Measurements from ENCODE around the gene BPIFA3. TPM values are rescaled to one million over a fixed set of nuclear protein-coding genes. Genes with fewer than 3 reads are reported as not detected.

BPIFA3 gene
- total and polyA plus RNA-seq, 2 of the 8 experiments (the other 6 are each of a cell fraction or from before 2014, with no cell fraction given): not detected

DNA sequence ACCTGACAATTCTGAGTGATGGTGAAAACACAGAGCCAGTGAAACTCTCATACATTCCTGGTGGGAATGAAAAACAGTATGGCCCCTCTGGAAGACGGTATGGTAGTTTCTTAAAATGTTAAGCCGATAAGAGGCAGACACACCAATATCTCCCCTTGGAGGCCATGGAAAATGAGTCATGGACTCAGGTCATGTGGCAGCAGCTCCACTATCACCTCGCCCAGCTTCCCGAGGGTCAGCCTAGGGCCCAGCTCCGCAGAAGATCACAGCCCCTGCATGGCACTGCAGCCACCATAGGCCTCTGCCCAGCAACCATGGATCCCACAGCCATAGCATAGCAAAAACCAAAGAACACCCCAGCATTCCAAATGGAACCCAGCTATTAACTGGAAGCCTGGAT lies 40.1 kb downstream of the BPIFA3 start:
- Histone ChIP-seq H4K91ac (replicated peaks; ENCODE audit: insufficient read length, low read length) (no peak overlapping the region), H3K4me3 (ENCODE audit: extremely low read depth in 1 of 4, insufficient read depth in 2 of 4, low read depth in 3 of 4, low read length in 4 of 4) (no peak overlapping the region), H3K27me3 (replicated peaks in 1 of 4; ENCODE audit: control insufficient read depth in 3 of 4, extremely low read depth in 1 of 4, insufficient read depth in 3 of 4, low read length in 3 of 4) (0 out of 7 replicates have a peak, but pooled peaks cover 0 to 3% (median 0%) of the 10 kb centered on the region in 4 experiments), H3K18ac (ENCODE audit: extremely low read depth, low read length) (no peak overlapping the region), H3K4me1 (replicated peaks in 1 of 4; ENCODE audit: control insufficient read depth in 3 of 4, insufficient read depth in 4 of 4, low read length in 3 of 4) (no peaks in the 10 kb centered on the region), H2AK5ac (ENCODE audit: low read depth, low read length) (no peak overlapping the region), H2BK5ac (ENCODE audit: low read depth, low read length) (no peak overlapping the region), H3K9ac (replicated peaks in 1 of 4; ENCODE audit: extremely low read depth in 1 of 4, low read depth in 3 of 4, low read length in 3 of 4) (no peak overlapping the region), H3K36me3 (ENCODE audit: control insufficient read depth in 2 of 4, insufficient read depth in 4 of 4, low read length in 3 of 4) (no peaks in the 10 kb centered on the region), H3K14ac (ENCODE audit: insufficient read length) (no peak overlapping the region), H3K27ac (ENCODE audit: low read depth, low read length) (no peak overlapping the region), H2AFZ (ENCODE audit: low read length) (no peak overlapping the region; the same call in 1 of the 2 replicates), H2BK12ac (ENCODE audit: low read depth, low read length) (no peak overlapping the region), H3K79me2 (ENCODE audit: control insufficient read depth in 1 of 2, insufficient read depth in 2 of 2, low read length in 2 of 2) (no peaks in the 10 kb centered on the region), H3K4ac (replicated peaks; ENCODE audit: insufficient read length, low read depth, low read length) (no peak overlapping the region), H3K9me3 (ENCODE audit: insufficient read depth in 2 of 2, low read depth in 1 of 2, low read length in 1 of 2) (no peaks in the 10 kb centered on the region), H3K4me2 (ENCODE audit: insufficient read depth in 1 of 2, low read depth in 2 of 2, low read length in 2 of 2) (no peak overlapping the region), H2BK120ac (replicated peaks; ENCODE audit: low read depth, low read length) (no peak overlapping the region), H3K79me1 (ENCODE audit: low read depth, low read length) (no peaks in the 10 kb centered on the region), H4K20me1 (replicated peaks in 1 of 2; ENCODE audit: control insufficient read depth in 1 of 2, insufficient read depth in 2 of 2, low read length in 2 of 2) (no peaks in the 10 kb centered on the region), H2BK20ac (ENCODE audit: low read length) (no peak overlapping the region), H2BK15ac (ENCODE audit: low read length) (no peak overlapping the region), H4K5ac (ENCODE audit: insufficient read length, low read depth, low read length) (no peak overlapping the region), H3K23me2 (ENCODE audit: low read depth, low read length) (no peaks in the 10 kb centered on the region), H3K23ac (ENCODE audit: insufficient read length) (no peak overlapping the region), H4K8ac (ENCODE audit: extremely low read depth, insufficient read depth, low read length) (no peak overlapping the region), H3K56ac (replicated peaks; ENCODE audit: insufficient read length, low read depth, low read length) (no peak overlapping the region)
- POLR2A ChIA-PET (ENCODE audit: partially characterized antibody): interaction anchor here (1.2 kb wide), 1 partner anchor 13 kb away, joined by 4 read pairs; no protein-coding TSS in a partner anchor
- FAIRE-seq: no peak
- 88% methylated on average over 5 of the region's 5 CpGs; no CpG with 5 or more reads in 1 of the 2 experiments for WGBS, 2 experiments (ENCODE audit: extremely low coverage in 1 of 2, insufficient coverage in 1 of 2, insufficient read length in 1 of 2, insufficient replicate concordance in 2 of 2, low coverage in 1 of 2, low lambda C conversion rate in 2 of 2, missing lambda C conversion rate in 1 of 2)
- no peak for DNase-seq (ENCODE audit: low read depth in 1 of 2, low spot score in 2 of 2)
- CTCF ChIA-PET (ENCODE audit: partially characterized antibody): interaction anchor here (2.0 kb wide), 1 partner anchor 11 kb away, joined by 7 read pairs; no protein-coding TSS in a partner anchor
- TF ChIP-seq KDM5A (IDR thresholded peaks at IDR 0.05; ENCODE audit: low read length) (no peak), POLR2AphosphoS5 (IDR thresholded peaks at IDR 0.05; ENCODE audit: low read depth, low read length) (no peak), TBP (IDR thresholded peaks at IDR 0.05; ENCODE audit: low read depth, low read length) (no peak), POU5F1 (IDR thresholded peaks at IDR 0.05; ENCODE audit: low read depth, low read length) (no peak), EGR1 (IDR thresholded peaks at IDR 0.05; ENCODE audit: borderline replicate concordance, low read depth, low read length) (no peak), ASH2L (IDR thresholded peaks at IDR 0.05; ENCODE audit: low read length) (no peak), CEBPB (IDR thresholded peaks at IDR 0.05; ENCODE audit: low read depth, low read length) (no peak), SUZ12 (IDR thresholded peaks at IDR 0.05; ENCODE audit: low read length) (no peak), TCF12 (IDR thresholded peaks at IDR 0.05; ENCODE audit: low read depth, low read length) (no peak), RAD21 (IDR thresholded peaks at IDR 0.05 in 1 of 2, conservative IDR thresholded peaks at IDR 0.05 in 1 of 2; ENCODE audit: low read depth in 2 of 2, low read length in 2 of 2) (no peak), ZNF274 (IDR thresholded peaks at IDR 0.05; ENCODE audit: borderline replicate concordance, extremely low read depth, low read length) (no peak), GABPA (IDR thresholded peaks at IDR 0.05; ENCODE audit: borderline replicate concordance, insufficient read depth, low read length) (no peak), YY1 (IDR thresholded peaks at IDR 0.05; ENCODE audit: low read depth, low read length) (no peak), KDM1A (IDR thresholded peaks at IDR 0.05; ENCODE audit: borderline replicate concordance, low read length) (no peak), CREB1 (IDR thresholded peaks at IDR 0.05) (no peak), BACH1 (IDR thresholded peaks at IDR 0.05; ENCODE audit: low read length) (no peak)

Measured in H1 (cell line).